Loucy (cell line): ENCODE data around the gene CNKSR3.

Experiments
- H2AFZ ChIP-seq: fragments of 200-600 bp; sonication (generic); 2 replicates; pipeline ENCODE4 v1.6.0; 2016; ENCODE audit warnings: antibody characterized with exemption, mild to moderate bottlenecking, low read length, moderate library complexity
- H3F3A ChIP-seq: fragments of 200-600 bp; 2 replicates; pipeline ENCODE4 v1.6.0; 2016; ENCODE audit warnings: antibody characterized with exemption, low read depth, mild to moderate bottlenecking
- H3K27me3 ChIP-seq: fragments of 200-600 bp; sonication (generic); 2 replicates; pipeline ENCODE4 v1.6.1; 2014; ENCODE audit warnings: low read length, mild to moderate bottlenecking; ENCODE audit not compliant: insufficient read depth, poor library complexity, severe bottlenecking
- H3K36me3 ChIP-seq: fragments of 200-600 bp; sonication (generic); 2 replicates; pipeline ENCODE4 v1.6.1; 2016; ENCODE audit warnings: low read length; ENCODE audit not compliant: insufficient read depth
- H3K4me1 ChIP-seq: fragments of 200-600 bp; sonication (generic); 2 replicates; pipeline ENCODE4 v1.5.1; 2014; ENCODE audit warnings: low read length, mild to moderate bottlenecking; ENCODE audit not compliant: insufficient read depth, poor library complexity, severe bottlenecking
- H3K4me2 ChIP-seq: fragments of 200-600 bp; sonication (generic); 2 replicates; pipeline ENCODE4 v1.6.0; 2014; ENCODE audit warnings: antibody characterized with exemption, low read length, low read depth, mild to moderate bottlenecking; ENCODE audit not compliant: poor library complexity, severe bottlenecking
- H3K4me3 ChIP-seq: fragments of 200-600 bp; sonication (generic); 2 replicates; pipeline ENCODE4 v1.5.1; 2014; ENCODE audit warnings: low read length, mild to moderate bottlenecking, mixed read lengths; ENCODE audit not compliant: poor library complexity, severe bottlenecking
- H3K79me2 ChIP-seq: fragments of 200-600 bp; sonication (generic); 2 replicates; pipeline ENCODE4 v1.6.1; 2014; ENCODE audit warnings: low read length; ENCODE audit not compliant: insufficient read depth
- H3K9ac ChIP-seq: fragments of 200-600 bp; sonication (generic); 2 replicates; pipeline ENCODE4 v1.6.0; 2014; ENCODE audit warnings: mild to moderate bottlenecking, low read depth, low read length, moderate library complexity; ENCODE audit not compliant: poor library complexity, severe bottlenecking
- H3K9me2 ChIP-seq: fragments of 200-600 bp; sonication (generic); replicated peaks from 2 replicates; pipeline ENCODE4 v1.6.1; 2016; ENCODE audit warnings: low read depth, low read length, mixed read lengths
- H3K9me3 ChIP-seq: fragments of 200-600 bp; sonication (generic); 2 replicates; pipeline ENCODE4 v1.6.1; 2014; ENCODE audit warnings: mild to moderate bottlenecking, antibody characterized with exemption, low read length, low read depth; ENCODE audit not compliant: insufficient read depth
- H4K20me1 ChIP-seq: fragments of 200-600 bp; sonication (generic); 2 replicates; pipeline ENCODE4 v1.6.0; 2014; ENCODE audit warnings: antibody characterized with exemption, low read length, mild to moderate bottlenecking; ENCODE audit not compliant: insufficient read depth, poor library complexity, severe bottlenecking
- CTCF ChIP-seq: fragments of 200-600 bp; sonication (generic); conservative IDR thresholded peaks from 2 replicates; pipeline ENCODE4 v1.5.1; 2014; ENCODE audit warnings: mild to moderate bottlenecking, antibody characterized with exemption, low read length
- EZH2phosphoT487 ChIP-seq: fragments of 200-600 bp; IDR thresholded peaks from 2 replicates; pipeline ENCODE4 v1.6.1; 2018; ENCODE audit warnings: antibody characterized with exemption, mild to moderate bottlenecking, moderate library complexity, borderline replicate concordance

The CNKSR3 gene

GRCh38 chr6:154352898-154353585 is 157.4 kb downstream of the CNKSR3 start:
- Histone ChIP-seq H3K4me2 (no peak overlapping the region), H3K4me1 (no peaks in the 10 kb centered on the region), H3F3A (no peaks in the 10 kb centered on the region)

GRCh38 chr6:154350293-154350692 is 160.2 kb downstream of the CNKSR3 start:
- TF ChIP-seq EZH2phosphoT487: no peak
- Histone ChIP-seq H3K9ac (no peak overlapping the region), H3K9me2 (no peaks in the 10 kb centered on the region), H3K4me2 (no peak overlapping the region), H2AFZ (no peak overlapping the region), H4K20me1 (no peaks in the 10 kb centered on the region), H3K9me3 (no peaks in the 10 kb centered on the region), H3F3A (no peaks in the 10 kb centered on the region), H3K36me3 (no peaks in the 10 kb centered on the region), H3K4me3 (no peak overlapping the region), H3K27me3 (no peaks in the 10 kb centered on the region), H3K79me2 (no peaks in the 10 kb centered on the region), H3K4me1 (no peaks in the 10 kb centered on the region)

More at GRCh38 chr6:154352898-154353585, 157.4 kb downstream of the CNKSR3 start:
- no peaks in the 10 kb centered on the region for H3K27me3 ChIP-seq
- no peaks in the 10 kb centered on the region for H3K9me3 ChIP-seq
- H3K4me3 ChIP-seq: no peak overlapping the region
- H2AFZ ChIP-seq: no peak overlapping the region
- no peaks in the 10 kb centered on the region for H4K20me1 ChIP-seq
- no peaks in the 10 kb centered on the region for H3K36me3 ChIP-seq
- no peaks in the 10 kb centered on the region for H3K79me2 ChIP-seq
- no peaks in the 10 kb centered on the region for H3K9me2 ChIP-seq
- no peak for TF ChIP-seq EZH2phosphoT487
- H3K9ac ChIP-seq: no peak overlapping the region

GRCh38 chr6:154347981-154348380 is 162.5 kb downstream of the CNKSR3 start:
- Histone ChIP-seq H2AFZ (no peak overlapping the region), H3K9me2 (no peaks in the 10 kb centered on the region), H3K4me2 (no peak overlapping the region), H3K4me3 (no peak overlapping the region), H3K4me1 (no peaks in the 10 kb centered on the region), H3K9me3 (no peaks in the 10 kb centered on the region), H3K36me3 (no peaks in the 10 kb centered on the region), H3K79me2 (no peaks in the 10 kb centered on the region), H3K27me3 (no peaks in the 10 kb centered on the region), H4K20me1 (no peaks in the 10 kb centered on the region), H3F3A (no peaks in the 10 kb centered on the region), H3K9ac (no peak overlapping the region)
- no peak for TF ChIP-seq EZH2phosphoT487
- TF ChIP-seq CTCF: no peak

- H3K9me2 ChIP-seq: no peaks in the 10 kb centered on the region
- TF ChIP-seq CTCF (no peak), EZH2phosphoT487 (no peak)
Observed at GRCh38 chr6:154345811-154346210, 164.7 kb downstream of the CNKSR3 start.

More at GRCh38 chr6:154345811-154346210, 164.7 kb downstream of the CNKSR3 start:
- Histone ChIP-seq H4K20me1 (no peaks in the 10 kb centered on the region), H3K4me3 (no peak overlapping the region), H3K9me3 (no peaks in the 10 kb centered on the region), H3K4me2 (no peak overlapping the region), H3K9ac (no peak overlapping the region), H3K27me3 (no peaks in the 10 kb centered on the region), H3K4me1 (no peaks in the 10 kb centered on the region), H3K79me2 (no peaks in the 10 kb centered on the region), H2AFZ (no peak overlapping the region), H3F3A (no peaks in the 10 kb centered on the region), H3K36me3 (no peaks in the 10 kb centered on the region)
